Activated CD8-positive, alpha-beta memory T cell treated with anti-CD3 and anti-CD28 coated beads, Interleukin-2, amount 10 ng/mL, durations not matched to agents 7 days and 5 days (primary cell): Measurements from ENCODE around the gene SORCS1. TPM values are rescaled to one million over a fixed set of nuclear protein-coding genes. Genes with fewer than 3 reads are reported as not detected.
"Not testable (repeated sequence)": the region's sequence is repeated elsewhere in the genome, so short reads cannot be mapped to it uniquely, and the experiment has no call there.

Experiments
- ATAC-seq: fragments of 150-1000 bp; cut with Tn5 transposase; one replicate; pipeline ENCODE4 v1.10.0; 2021; ENCODE audit warnings: moderate library complexity
- CTCF ChIA-PET: fragments of 350-600 bp; sonication (Branson Sonifier 250); formaldehyde crosslinking; loops from one replicate; lab custom pipeline; 2021; ENCODE audit warnings: antibody characterized with exemption; lab: Charles Lee
- DNase-seq: peaks from one replicate; pipeline ENCODE4 v3.0.0-alpha.2; 2020
- H3K27ac Mint-ChIP-seq: one replicate; pipeline ENCODE4 v1.8.0; 2021; ENCODE audit warnings: mild to moderate bottlenecking, mixed read lengths
- H3K27me3 Mint-ChIP-seq: one replicate; pipeline ENCODE4 v1.8.0; 2021; ENCODE audit warnings: mixed read lengths
- H3K36me3 Mint-ChIP-seq: one replicate; pipeline ENCODE4 v1.8.0; 2021; ENCODE audit warnings: mild to moderate bottlenecking, mixed read lengths
- H3K4me1 Mint-ChIP-seq: one replicate; pipeline ENCODE4 v1.8.0; 2021; ENCODE audit warnings: mixed read lengths
- H3K4me3 Mint-ChIP-seq: one replicate; pipeline ENCODE4 v1.8.0; 2021; ENCODE audit warnings: mild to moderate bottlenecking, moderate library complexity, mixed read lengths
- H3K9me3 Mint-ChIP-seq: one replicate; pipeline ENCODE4 v1.8.0; 2022; ENCODE audit warnings: low read depth, mixed read lengths
- total RNA-seq, 2 experiments: library from RNA; stranded (reverse); gene quantifications; one replicate each; pipeline ENCODE4 v1.2.3, GENCODE V29; 2021

The SORCS1 gene
- total RNA-seq, 2 experiments from 2014 or later = not detected

- H3K4me3 Mint-ChIP-seq, DNase-seq, H3K9me3 Mint-ChIP-seq, CTCF ChIA-PET, H3K36me3 Mint-ChIP-seq, H3K27ac Mint-ChIP-seq, H3K4me1 Mint-ChIP-seq, H3K27me3 Mint-ChIP-seq, ATAC-seq: not testable (repeated sequence)
Observed at GRCh38 chr10:106928151-106928550, 236.4 kb downstream of the SORCS1 start.

GRCh38 chr10:106925191-106925590 lies 239.3 kb downstream of the SORCS1 start:
- no peaks in the 10 kb centered on the region for H3K27me3 Mint-ChIP-seq
- no peak overlapping the region for H3K4me3 Mint-ChIP-seq
- DNase-seq = no peak
- ATAC-seq = no peak
- no peaks in the 10 kb centered on the region for H3K36me3 Mint-ChIP-seq
- no peak overlapping the region for H3K27ac Mint-ChIP-seq
- no peaks in the 10 kb centered on the region for H3K4me1 Mint-ChIP-seq
- CTCF ChIA-PET = no interaction called here
- peaks cover 2% of the 10 kb centered on the region for H3K9me3 Mint-ChIP-seq

GRCh38 chr10:106920538-106920937 lies 244.0 kb downstream of the SORCS1 start:
- Mint-ChIP-seq H3K4me3 (no peak overlapping the region), H3K4me1 (no peaks in the 10 kb centered on the region), H3K27ac (no peak overlapping the region), H3K9me3 (no peaks in the 10 kb centered on the region), H3K27me3 (no peaks in the 10 kb centered on the region), H3K36me3 (no peaks in the 10 kb centered on the region)
- CTCF ChIA-PET = no interaction called here
- DNase-seq = no peak
- ATAC-seq = no peak

- DNase-seq = no peak
- no peaks in the 10 kb centered on the region for H3K9me3 Mint-ChIP-seq
- CTCF ChIA-PET = no interaction called here
- no peak overlapping the region for H3K4me3 Mint-ChIP-seq
- H3K27me3 Mint-ChIP-seq = no peaks in the 10 kb centered on the region
- H3K36me3 Mint-ChIP-seq = no peaks in the 10 kb centered on the region
- no peak for ATAC-seq
- H3K27ac Mint-ChIP-seq = no peak overlapping the region
- no peaks in the 10 kb centered on the region for H3K4me1 Mint-ChIP-seq
Observed at GRCh38 chr10:106919871-106920282, 244.6 kb downstream of the SORCS1 start.

- CTCF ChIA-PET = no interaction called here
- Mint-ChIP-seq H3K27me3 (no peaks in the 10 kb centered on the region), H3K36me3 (no peaks in the 10 kb centered on the region), H3K27ac (no peak overlapping the region), H3K9me3 (no peaks in the 10 kb centered on the region), H3K4me1 (no peaks in the 10 kb centered on the region), H3K4me3 (no peak overlapping the region)
- ATAC-seq = no peak
- no peak for DNase-seq
Observed at GRCh38 chr10:106917452-106918055, 247.0 kb downstream of the SORCS1 start.

- Mint-ChIP-seq H3K9me3 (peaks cover 2% of the 10 kb centered on the region), H3K36me3 (no peaks in the 10 kb centered on the region), H3K27ac (no peak overlapping the region), H3K27me3 (no peaks in the 10 kb centered on the region), H3K4me1 (no peaks in the 10 kb centered on the region), H3K4me3 (no peak overlapping the region)
- no peak for ATAC-seq
- DNase-seq = no peak
- CTCF ChIA-PET = no interaction called here
Observed at GRCh38 chr10:106914016-106914415, 250.5 kb downstream of the SORCS1 start.

GRCh38 chr10:106913348-106913747 lies 251.2 kb downstream of the SORCS1 start:
- H3K27me3 Mint-ChIP-seq = no peaks in the 10 kb centered on the region
- CTCF ChIA-PET = no interaction called here
- H3K36me3 Mint-ChIP-seq = no peaks in the 10 kb centered on the region
- H3K9me3 Mint-ChIP-seq = peaks cover 2% of the 10 kb centered on the region
- no peak overlapping the region for H3K27ac Mint-ChIP-seq
- ATAC-seq = no peak
- no peak for DNase-seq
- no peak overlapping the region for H3K4me3 Mint-ChIP-seq
- no peaks in the 10 kb centered on the region for H3K4me1 Mint-ChIP-seq

GRCh38 chr10:106911096-106911495 lies 253.4 kb downstream of the SORCS1 start:
- DNase-seq (no peak), ATAC-seq (no peak)
- H3K4me1 Mint-ChIP-seq = no peaks in the 10 kb centered on the region
- H3K36me3 Mint-ChIP-seq = no peaks in the 10 kb centered on the region
- CTCF ChIA-PET = no interaction called here
- no peak overlapping the region for H3K4me3 Mint-ChIP-seq
- no peak overlapping the region for H3K27ac Mint-ChIP-seq
- H3K9me3 Mint-ChIP-seq = peaks cover 2% of the 10 kb centered on the region
- H3K27me3 Mint-ChIP-seq = no peaks in the 10 kb centered on the region

GRCh38 chr10:106910666-106911065 lies 253.8 kb downstream of the SORCS1 start:
- DNase-seq (no peak), ATAC-seq (no peak)
- H3K36me3 Mint-ChIP-seq = no peaks in the 10 kb centered on the region
- no peaks in the 10 kb centered on the region for H3K4me1 Mint-ChIP-seq
- H3K27me3 Mint-ChIP-seq = no peaks in the 10 kb centered on the region
- CTCF ChIA-PET = no interaction called here
- H3K9me3 Mint-ChIP-seq = peaks cover 2% of the 10 kb centered on the region
- H3K27ac Mint-ChIP-seq = no peak overlapping the region
- no peak overlapping the region for H3K4me3 Mint-ChIP-seq

- Mint-ChIP-seq H3K4me1 (no peaks in the 10 kb centered on the region), H3K27me3 (no peaks in the 10 kb centered on the region), H3K27ac (no peak overlapping the region), H3K36me3 (no peaks in the 10 kb centered on the region), H3K9me3 (peaks cover 2% of the 10 kb centered on the region), H3K4me3 (no peak overlapping the region)
- ATAC-seq (no peak), DNase-seq (no peak)
- CTCF ChIA-PET = no interaction called here
Observed at GRCh38 chr10:106908225-106908624, 256.3 kb downstream of the SORCS1 start.

GRCh38 chr10:106904209-106904608 lies 260.3 kb downstream of the SORCS1 start:
- DNase-seq (no peak), ATAC-seq (no peak)
- H3K4me3 Mint-ChIP-seq = no peak overlapping the region
- no peaks in the 10 kb centered on the region for H3K4me1 Mint-ChIP-seq
- no peaks in the 10 kb centered on the region for H3K36me3 Mint-ChIP-seq
- H3K27ac Mint-ChIP-seq = no peak overlapping the region
- no peaks in the 10 kb centered on the region for H3K27me3 Mint-ChIP-seq
- CTCF ChIA-PET = no interaction called here
- no peaks in the 10 kb centered on the region for H3K9me3 Mint-ChIP-seq

- H3K27ac Mint-ChIP-seq = no peak overlapping the region
- no peak for DNase-seq
- CTCF ChIA-PET = no interaction called here
- ATAC-seq = no peak
- no peaks in the 10 kb centered on the region for H3K4me1 Mint-ChIP-seq
- no peaks in the 10 kb centered on the region for H3K36me3 Mint-ChIP-seq
- no peaks in the 10 kb centered on the region for H3K9me3 Mint-ChIP-seq
- H3K4me3 Mint-ChIP-seq = no peak overlapping the region
- H3K27me3 Mint-ChIP-seq = no peaks in the 10 kb centered on the region
Observed at GRCh38 chr10:106903180-106903579, 261.3 kb downstream of the SORCS1 start.

GRCh38 chr10:106900016-106900652 lies 264.4 kb downstream of the SORCS1 start:
- ATAC-seq = no peak

GRCh38 chr10:106898446-106898845 lies 266.1 kb downstream of the SORCS1 start:
- Mint-ChIP-seq H3K27me3 (no peaks in the 10 kb centered on the region), H3K36me3 (no peaks in the 10 kb centered on the region), H3K27ac (no peak overlapping the region), H3K4me1 (no peaks in the 10 kb centered on the region), H3K9me3 (no peaks in the 10 kb centered on the region), H3K4me3 (no peak overlapping the region)
- CTCF ChIA-PET = no interaction called here
- no peak for ATAC-seq
- no peak for DNase-seq

More at GRCh38 chr10:106900016-106900652, 264.4 kb downstream of the SORCS1 start:
- CTCF ChIA-PET = no interaction called here
- Mint-ChIP-seq H3K4me1 (no peaks in the 10 kb centered on the region), H3K27ac (no peak overlapping the region), H3K36me3 (no peaks in the 10 kb centered on the region), H3K9me3 (no peaks in the 10 kb centered on the region), H3K27me3 (no peaks in the 10 kb centered on the region), H3K4me3 (no peak overlapping the region)
- DNase-seq = no peak
